DMS79 treated with DMSO at 0.1 percent for 48 hours (cell line): Measurements from ENCODE around the gene WDR91.

Source experiments
- DNase-seq: peaks from one replicate; lab custom pipeline; 2025; lab: John Stamatoyannopoulos, UW

The WDR91 gene

DNA sequence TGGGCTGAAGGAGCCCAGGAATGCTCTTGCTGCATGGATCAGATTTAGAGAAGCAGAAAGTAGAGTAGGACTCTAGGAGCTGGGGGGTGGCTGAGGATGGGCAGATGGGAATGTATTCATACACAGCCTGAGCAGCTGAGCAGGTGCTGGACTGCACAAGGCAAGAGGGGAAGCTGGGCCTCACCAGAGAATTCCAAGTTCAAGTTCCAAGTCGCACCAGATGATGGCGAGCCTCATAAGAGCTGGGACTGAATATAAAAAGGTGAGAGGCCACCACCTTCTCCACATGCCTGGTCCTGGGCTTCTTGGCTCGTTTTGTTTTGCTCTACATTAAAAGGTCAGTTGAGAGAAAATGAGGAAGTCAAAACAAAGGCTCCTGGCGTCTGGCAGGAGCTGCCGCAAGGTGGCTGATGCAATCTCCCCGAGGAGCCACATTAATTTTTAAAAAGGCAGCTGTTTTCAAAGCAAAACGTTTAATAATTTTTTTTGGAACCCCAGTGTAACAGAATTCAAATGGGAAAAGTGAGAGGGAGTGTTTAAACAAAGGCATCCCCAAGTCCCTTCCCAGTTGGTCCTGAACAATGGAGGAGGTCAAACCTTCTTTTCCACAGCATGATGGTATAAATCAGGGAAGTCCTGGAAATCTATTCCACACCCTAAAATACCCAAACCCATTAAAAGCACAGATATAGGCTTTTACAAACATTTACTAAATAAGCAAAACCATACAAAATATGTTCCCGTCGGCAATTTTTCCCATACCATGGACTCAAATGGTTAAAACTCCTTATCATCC, 50.3 kb downstream of the WDR91 start:
- DNase-seq: no peak

DNA sequence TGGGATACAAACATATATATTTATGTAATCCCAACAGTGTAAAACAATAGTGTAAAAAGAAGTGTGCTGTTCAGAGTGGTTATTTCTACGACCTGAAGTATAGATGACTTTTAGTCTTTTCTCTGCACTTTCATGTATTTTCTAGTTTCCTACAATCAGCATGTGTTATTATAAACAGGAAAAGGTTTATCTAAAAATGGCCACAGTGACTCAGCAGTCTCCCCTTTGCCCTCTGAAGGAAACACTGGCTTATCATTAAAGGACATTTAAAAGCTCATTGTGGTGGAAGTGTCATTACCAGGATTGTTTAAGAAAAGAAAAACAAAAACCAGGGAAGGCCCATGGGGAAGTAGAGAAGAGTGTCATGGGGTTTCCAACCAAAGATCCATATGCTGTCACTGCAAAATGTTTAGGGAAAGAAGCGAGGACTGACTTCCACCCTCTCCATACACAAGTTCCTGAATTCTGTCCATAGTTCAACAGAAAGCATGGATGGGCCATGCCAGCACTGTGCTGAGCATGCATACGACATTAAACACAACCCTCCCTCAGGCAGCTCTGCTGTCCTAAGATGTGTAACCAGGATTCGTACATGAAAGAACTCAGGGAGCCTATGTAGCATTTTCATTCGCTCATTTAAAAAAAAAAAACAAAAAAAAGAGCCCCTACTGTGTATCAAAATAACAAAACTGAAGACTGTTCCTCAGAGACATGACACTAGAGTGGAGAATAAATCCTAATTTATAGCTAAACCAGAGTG, 51.0 kb downstream of the WDR91 start:
- DNase-seq: no peak

DNA sequence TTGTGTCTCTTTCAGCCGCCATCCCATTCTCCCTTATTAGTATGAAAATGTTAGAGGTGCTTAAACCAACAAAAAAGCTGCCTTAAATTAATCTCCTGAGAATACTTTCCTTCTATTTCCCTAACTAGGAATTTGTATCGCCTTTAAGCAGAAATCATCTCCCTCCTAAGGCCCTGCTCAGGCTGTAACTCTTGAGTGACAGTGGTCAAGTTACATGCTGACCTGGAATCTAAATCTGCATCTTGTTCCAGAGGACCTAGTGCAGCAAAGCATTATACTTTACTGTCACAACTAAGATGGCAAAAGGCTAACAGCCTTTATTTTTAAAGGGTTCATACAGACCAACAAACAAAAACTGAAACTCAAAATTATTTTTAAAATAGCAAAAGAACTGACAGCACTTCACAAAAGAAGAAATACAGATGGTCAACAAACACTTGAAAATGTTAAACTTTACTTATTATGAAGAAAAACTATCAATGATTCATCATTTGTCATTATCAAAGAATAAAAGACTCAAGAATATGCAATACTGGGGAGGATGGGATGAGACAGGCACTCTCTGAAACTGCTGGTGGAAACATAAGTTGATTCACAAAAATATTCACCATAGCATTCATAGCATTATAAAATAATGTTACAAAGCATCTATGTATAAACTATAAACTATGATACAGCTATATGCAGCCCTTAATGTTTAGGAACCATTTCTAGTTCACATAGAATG, 51.8 kb downstream of the WDR91 start:
- no peak for DNase-seq

DNA sequence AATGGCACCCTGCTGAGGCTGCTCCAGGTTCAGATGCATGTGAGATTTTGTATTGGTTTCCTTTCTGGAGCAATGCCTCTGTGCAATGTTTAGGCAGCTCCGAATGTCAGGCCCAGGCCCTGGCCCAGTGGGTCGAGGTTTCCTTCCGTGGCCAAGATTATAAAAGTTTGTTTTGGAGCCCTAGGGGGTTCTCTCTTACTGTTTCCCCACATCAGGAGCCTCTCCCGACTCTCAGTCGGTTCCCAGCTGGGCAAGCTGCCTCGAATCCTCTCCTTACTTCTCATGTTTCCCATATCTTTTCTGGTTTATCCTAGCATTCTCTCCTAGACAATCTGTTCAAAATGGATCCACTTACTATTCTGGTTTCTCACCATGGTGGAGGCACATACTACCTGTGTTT, 52.5 kb downstream of the WDR91 start:
- no peak for DNase-seq

DNA sequence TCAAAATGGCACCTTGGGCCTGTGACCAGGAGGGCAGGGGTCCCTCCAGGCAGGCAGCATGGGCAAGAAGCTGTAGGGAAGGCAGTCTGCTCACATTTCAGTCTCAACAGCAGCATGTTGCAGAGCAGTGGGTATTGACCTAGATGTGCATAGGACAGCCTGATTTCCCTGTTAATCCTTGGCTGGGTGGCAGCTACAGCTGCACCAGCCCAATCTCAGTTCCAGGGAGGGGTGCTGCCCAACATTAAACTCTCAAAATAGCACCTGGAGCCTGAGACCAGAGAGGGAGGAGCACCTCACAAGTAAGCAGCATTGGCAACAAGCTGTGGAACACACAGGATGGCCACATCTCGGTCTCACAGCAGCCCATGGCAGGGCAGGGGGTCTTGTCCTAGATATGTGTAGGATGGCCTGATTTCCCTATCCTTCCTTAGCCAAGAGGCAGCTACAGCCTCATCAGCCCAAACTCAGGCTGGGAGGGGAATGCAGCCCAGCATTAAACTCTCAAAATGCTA, 53.1 kb downstream of the WDR91 start:
- no peak for DNase-seq

DNA sequence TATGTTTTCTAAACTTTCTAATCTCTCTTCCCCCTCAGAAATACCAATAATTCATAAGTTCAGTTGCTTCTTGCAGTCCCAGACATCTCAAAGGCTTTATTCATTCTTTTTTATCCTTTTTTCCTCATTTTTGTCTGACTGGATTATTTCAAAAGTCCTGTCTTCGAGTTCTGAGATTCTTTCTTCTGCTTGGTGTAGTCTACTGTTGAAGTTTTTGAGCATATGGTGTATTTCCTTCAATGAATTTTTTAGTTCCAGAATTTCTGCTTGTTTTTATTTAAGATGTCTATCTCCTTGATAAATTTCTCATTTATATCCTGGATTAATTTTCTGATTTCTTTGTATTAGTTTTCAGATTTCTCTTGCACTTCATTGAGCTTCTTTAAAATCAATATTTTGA, 55.0 kb downstream of the WDR91 start:
- DNase-seq: no peak

DNA sequence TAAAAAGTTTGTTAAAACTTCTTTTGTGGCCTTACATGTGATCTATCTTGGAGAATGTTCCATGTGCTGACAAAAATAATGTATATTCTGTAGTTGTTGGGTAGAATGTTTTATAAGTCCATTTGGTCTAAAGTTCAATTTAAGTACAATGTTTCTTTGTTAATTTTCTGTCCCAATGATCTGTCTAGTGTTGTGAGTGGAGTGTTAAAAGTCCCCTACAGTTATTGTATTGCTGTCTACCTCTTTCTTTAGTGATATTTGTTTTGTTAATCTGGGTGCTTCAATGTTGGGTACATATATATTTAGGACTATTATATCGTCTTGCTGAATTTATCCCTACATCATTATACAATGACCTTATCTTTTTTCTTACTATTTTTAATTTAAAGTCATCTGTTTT, 56.6 kb downstream of the WDR91 start:
- no peak for DNase-seq

DNA sequence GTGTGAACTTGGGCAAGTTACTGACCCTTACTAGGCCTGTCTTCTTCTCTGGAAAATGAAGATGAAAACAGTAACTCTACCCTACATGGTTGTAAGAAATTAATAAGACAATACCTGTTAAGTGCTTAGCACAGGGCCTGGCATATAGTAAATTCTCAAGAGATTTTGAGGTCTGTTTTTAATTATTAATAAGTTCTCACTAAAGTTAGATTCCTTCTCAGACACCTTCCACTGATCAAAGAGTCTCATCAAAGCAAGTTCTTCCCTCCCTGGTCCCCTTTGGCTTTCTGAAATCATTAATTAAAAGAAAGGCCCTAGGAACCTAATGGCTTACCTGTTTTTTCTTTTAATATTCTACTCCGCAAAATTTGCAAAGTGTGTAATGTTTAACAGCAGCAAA, 58.9 kb downstream of the WDR91 start:
- DNase-seq: no peak

DNA sequence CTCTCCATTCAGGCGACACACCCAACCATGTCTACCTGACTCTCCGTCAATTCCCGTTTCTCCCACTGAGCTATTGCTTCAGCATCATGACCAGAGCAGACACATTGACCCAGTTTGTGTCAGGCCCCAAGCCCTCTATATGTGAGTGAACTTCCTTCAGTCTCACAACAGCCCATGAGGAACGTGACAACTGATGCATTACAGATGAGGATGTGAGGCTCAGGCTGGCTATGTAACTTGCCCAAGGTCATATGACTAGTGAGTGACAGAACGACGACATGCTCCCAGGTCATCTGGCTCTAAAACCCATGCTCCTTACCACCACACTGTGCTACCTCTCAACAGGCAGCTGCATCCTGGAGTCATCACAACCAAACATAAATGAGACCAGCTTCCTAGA, 59.8 kb downstream of the WDR91 start:
- no peak for DNase-seq

DNA sequence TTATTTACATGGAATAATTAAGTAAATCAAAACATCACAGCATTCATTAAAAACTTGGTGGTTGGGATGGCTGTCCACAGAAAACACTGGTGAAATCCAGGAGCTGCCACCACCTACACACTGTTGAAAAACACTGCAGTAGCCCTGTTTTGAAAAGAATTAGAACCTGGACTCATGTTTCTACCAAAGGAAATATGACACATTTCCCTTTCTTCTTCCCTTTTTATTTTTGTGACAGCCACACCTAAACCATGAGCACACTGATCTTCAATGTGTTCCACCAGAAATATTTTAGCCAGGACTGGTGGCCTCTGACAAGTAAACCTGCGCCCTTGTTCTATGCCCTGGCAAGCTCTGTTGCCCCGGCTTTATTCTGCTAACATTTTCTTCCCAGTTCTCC, 60.2 kb downstream of the WDR91 start:
- no peak for DNase-seq

DNA sequence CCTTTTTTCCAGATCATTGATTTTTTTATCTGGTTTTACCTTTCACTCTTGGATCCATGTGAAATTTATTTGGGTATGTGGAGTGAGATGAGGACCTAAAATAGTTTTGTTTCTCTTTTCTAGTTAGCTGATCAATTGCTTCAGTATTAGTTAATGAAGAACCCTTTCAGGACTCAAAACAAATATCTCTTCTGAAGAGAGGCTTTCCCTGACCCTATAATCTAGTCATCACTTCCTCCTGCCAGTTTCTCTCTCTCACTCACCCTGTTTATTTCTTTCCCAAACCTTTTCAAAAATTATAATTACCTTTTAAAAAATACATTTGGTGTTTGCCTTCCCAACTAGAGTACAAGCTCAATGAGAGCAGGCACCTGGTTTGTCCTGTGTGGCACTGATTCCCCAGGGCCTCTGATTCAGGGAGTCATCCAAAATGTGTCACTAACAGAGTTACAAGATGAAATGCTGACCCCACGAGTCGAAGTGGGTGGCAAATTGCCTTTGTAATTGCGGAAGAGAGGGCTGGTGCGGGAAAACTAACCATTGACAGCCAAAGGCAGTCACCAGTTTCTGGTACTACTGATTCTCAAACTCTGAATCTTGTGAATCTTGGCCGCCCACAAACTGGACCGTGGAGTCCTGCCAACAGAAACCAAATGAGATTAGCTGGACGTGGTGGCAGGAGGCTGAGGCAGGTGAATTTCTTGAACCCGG, 61.1 kb downstream of the WDR91 start:
- DNase-seq: no peak

DNA sequence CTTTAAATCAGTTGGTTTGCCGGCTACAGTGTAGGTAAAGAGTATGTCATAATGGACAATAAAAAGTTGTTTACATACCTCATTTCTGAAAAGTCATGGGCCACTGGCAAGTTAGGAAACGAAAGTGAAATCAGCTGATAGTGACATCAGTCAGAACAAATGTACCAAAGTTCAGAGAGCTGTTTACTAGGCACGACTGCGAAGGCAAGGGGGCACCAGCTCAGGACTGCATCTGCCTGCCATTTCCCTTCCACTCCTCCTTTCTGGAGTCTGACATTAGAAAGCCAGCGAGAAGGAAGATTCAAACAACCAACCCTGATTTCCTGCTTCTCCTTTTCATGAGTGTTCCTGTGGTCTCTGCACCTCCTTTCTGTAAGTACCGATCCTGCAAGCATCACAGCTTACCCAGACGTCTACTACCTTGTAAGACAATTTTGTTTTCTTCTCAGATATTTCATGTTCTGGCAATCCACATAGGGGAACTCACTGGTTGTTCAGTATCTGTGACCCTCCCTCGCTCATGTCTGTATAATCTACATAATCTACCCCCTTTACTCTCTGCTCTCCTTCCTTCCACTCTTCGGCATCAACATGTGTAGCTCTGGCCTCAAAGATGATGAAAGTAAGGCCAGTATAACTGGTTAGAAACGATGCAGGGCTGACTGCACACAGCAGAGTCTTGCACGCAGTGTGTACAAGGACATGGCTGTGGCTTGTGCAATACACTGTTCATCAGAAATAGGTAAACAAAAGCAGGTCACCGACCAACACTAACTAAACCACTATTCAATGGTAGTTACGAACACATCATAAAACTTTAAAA, 63.2 kb downstream of the WDR91 start, which contains the start of gene TMEM140:
Gene TMEM140, plus strand, starts transcription at position 174 of the 823 bp plus-strand sequence. CDS start 16,370 bp downstream, outside the sequence.
- peak; percentile 11 for DNase-seq

DNA sequence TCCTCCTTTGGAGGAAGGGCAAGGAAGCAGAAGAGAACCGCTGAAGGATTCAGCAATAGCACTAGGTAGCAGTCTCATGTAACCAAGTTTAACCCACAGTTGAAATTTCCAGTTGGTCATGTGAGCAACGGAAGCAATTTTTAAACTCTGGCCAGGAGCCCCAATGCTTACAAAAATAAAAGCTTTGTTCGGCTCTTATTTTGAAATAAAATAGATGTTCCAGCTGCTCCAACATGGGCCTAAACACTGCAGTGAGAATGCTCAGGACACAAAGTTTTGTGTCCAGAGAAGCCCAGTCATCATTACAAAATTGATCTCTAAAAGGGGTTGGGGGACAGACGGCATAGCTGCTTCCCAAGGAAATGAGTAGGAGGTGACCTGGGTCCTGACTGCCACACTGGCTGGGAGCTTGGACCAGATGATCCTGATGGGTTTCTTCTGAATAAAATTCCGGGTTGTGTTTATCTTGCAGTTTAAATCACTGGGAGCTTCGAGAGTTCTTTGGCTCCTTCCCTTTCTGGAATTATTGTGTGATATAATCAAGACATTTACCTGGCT, 63.9 kb downstream of the WDR91 start:
- no peak for DNase-seq

DNA sequence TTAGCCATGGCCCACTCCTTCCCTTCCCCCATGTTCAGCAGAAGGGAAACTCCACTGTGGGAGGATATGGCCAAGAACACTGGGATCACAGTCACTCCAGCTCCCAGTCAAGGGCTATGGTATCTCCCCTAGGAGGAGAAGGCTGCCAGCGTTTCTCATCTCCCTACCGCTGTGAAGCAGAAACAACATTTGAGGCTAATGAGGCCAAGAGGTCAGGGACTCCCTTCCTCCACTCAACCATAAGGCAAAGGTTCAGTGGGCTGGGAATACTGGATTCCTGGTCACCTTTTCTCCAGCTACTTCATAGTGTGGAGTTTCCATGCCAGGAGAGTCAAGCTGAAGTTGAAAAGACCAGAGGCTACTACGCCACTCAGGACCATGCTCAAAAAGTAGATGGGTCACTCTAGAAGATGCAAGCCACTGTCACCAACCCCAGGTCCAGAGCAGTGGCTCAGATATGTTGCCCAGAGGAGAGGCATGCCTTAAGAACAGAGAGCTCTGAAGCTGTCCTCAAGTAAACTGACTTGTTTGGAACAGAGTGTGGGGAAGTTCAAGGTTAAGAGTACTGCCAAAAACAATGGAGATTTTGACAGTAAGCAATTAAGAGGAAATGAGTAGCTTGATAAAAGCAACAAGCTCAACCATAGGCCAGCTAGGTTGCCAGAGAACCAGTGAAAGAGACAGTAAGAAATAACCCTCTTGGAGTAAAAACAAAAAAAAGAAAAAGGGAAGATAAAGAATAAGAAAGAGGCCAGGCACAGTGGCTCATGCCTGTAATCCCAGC, 67.2 kb downstream of the WDR91 start:
- DNase-seq: no peak
